GM19351 (cell line): ENCODE measurements around the gene PER1.

Experiments
- ATAC-seq: cut with Tn5 transposase; IDR thresholded peaks from one replicate; pipeline ENCODE4 v1.9.1; 2021; ENCODE audit warnings: mild to moderate bottlenecking, moderate library complexity; ENCODE audit not compliant: unreplicated experiment

Gene PER1

GRCh38 chr17:8142887-8143580 is 9.2 kb downstream of the PER1 start:
- no peak for ATAC-seq

GRCh38 chr17:8142158-8142886 is 9.9 kb downstream of the PER1 start:
- ATAC-seq, result no peak

- ATAC-seq, result no peak
Measured at GRCh38 chr17:8141741-8142140, 10.5 kb downstream of the PER1 start.

GRCh38 chr17:8141045-8141444 is 11.2 kb downstream of the PER1 start:
- no peak for ATAC-seq

- no peak for ATAC-seq
Measured at GRCh38 chr17:8140065-8141029, 11.9 kb downstream of the PER1 start.

- ATAC-seq, result peak; percentile 84
Measured at GRCh38 chr17:8138672-8139371, 13.4 kb downstream of the PER1 start.

GRCh38 chr17:8138374-8138671 is 13.9 kb downstream of the PER1 start:
- no peak for ATAC-seq

- ATAC-seq, result no peak
Measured at GRCh38 chr17:8137645-8138373, 14.4 kb downstream of the PER1 start.

- no peak for ATAC-seq
Measured at GRCh38 chr17:8133941-8134340, 18.3 kb downstream of the PER1 start.

- ATAC-seq, result no peak
Measured at GRCh38 chr17:8133399-8133798, 18.8 kb downstream of the PER1 start.

GRCh38 chr17:8131844-8132441 is 20.3 kb downstream of the PER1 start:
- no peak for ATAC-seq

- ATAC-seq, result no peak
Measured at GRCh38 chr17:8128125-8128784, 23.9 kb downstream of the PER1 start.

GRCh38 chr17:8126491-8127066 is 25.6 kb downstream of the PER1 start:
- ATAC-seq, result no peak

- no peak for ATAC-seq
Measured at GRCh38 chr17:8125947-8126490, 26.2 kb downstream of the PER1 start.

GRCh38 chr17:8125154-8125946 is 26.9 kb downstream of the PER1 start:
- ATAC-seq, result no peak

GRCh38 chr17:8124350-8125153 is 27.7 kb downstream of the PER1 start:
- no peak for ATAC-seq

GRCh38 chr17:8123695-8124349 is 28.4 kb downstream of the PER1 start, which contains the start of gene HES7:
Gene HES7, minus strand, starts transcription at chr17:8124106. Its CDS starts 22 bp downstream, at chr17:8124084.
- ATAC-seq, result no peak
